ENCODE measurements around the gene NAV1. TPM values are rescaled to one million over a fixed set of nuclear protein-coding genes. Genes with fewer than 3 reads are reported as not detected.

Gene NAV1
- total RNA-seq, 2 donors from 2014 or later: 126 to 255 TPM

DNA sequence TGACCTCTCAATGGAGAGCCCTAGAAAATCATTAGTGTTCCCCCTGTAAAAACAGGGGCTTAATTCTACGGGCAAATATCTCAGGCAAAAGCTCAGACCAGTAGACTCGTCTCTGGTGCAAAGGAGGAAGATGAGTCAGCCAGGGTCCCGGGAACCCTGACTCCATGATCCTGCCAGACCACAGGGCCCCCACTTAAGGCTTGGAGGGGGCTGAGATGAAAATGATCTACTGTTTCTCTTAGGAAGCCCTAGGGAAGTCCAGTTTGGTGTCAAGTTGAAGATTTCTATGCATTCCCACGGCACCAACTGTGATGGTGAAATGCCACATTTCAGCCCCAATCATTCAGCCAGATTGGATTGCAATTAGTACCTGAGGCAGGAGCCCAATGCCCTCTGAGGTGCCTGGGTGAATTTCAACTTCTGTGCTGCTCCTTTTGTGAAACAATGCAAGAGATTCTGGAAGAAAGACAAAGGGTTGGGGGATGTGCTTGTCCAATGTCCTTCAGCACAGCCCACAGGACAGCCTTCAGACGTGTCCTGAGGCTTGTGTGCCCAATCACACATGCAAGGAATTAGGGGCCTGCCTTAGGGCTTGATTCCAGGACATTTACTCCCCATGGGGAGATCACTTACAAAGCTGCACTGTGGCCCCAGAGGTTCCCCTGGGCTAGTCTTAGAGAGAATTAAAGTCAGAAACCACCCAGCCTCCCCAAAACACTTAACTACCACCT is 18.1 kb downstream of the NAV1 start:
- TF ChIP-seq, protein P1, sequence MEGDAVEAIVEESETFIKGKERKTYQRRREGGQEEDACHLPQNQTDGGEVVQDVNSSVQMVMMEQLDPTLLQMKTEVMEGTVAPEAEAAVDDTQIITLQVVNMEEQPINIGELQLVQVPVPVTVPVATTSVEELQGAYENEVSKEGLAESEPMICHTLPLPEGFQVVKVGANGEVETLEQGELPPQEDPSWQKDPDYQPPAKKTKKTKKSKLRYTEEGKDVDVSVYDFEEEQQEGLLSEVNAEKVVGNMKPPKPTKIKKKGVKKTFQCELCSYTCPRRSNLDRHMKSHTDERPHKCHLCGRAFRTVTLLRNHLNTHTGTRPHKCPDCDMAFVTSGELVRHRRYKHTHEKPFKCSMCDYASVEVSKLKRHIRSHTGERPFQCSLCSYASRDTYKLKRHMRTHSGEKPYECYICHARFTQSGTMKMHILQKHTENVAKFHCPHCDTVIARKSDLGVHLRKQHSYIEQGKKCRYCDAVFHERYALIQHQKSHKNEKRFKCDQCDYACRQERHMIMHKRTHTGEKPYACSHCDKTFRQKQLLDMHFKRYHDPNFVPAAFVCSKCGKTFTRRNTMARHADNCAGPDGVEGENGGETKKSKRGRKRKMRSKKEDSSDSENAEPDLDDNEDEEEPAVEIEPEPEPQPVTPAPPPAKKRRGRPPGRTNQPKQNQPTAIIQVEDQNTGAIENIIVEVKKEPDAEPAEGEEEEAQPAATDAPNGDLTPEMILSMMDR (IDR thresholded peaks at IDR 0.05): no peak
- ATAC-seq (ENCODE audit: insufficient number of reproducible peaks, low FRiP score, low read depth): no peak

DNA sequence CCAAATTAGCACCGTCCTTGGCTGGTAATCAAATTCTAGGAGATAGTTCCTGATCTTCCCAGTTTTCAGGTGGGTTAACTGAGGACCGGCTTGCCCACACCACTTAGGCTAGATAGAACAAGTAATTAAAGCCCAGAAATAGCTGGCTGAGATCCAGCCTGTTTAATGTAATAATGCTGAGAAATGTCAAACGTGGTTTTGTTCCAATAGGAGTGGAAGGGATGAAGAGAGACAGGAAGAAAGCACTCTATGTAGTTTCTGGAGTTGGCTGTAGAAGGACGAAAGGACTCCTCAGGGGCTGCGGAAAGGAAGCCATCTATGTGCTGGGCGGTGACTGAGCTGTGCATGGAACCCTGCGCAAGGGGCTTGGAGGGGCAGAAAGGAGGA is 18.6 kb downstream of the NAV1 start:
- DNase-seq (ENCODE audit: low spot score) (no peak), ATAC-seq (ENCODE audit: insufficient number of reproducible peaks, low FRiP score, low read depth) (no peak)
- H3K9me3 ChIP-seq: no peaks in the 10 kb centered on the region
- H3K27me3 ChIP-seq (replicated peaks; ENCODE audit: insufficient read depth): no peaks in the 10 kb centered on the region
- no peak overlapping the region for H3K4me3 ChIP-seq
- peaks cover 28 to 58% of the 10 kb centered on the region in 2 donors for H3K4me1 ChIP-seq (ENCODE audit: control insufficient read depth in 1 of 2, low read depth in 2 of 2)
- no peak overlapping the region for H3K27ac ChIP-seq
- TF ChIP-seq, protein P1 (IDR thresholded peaks at IDR 0.05): no peak
- H3K36me3 ChIP-seq: no peaks in the 10 kb centered on the region

More for the DNA sequence above, 18.1 kb downstream of the NAV1 start:
- Histone ChIP-seq H3K4me3 (no peak overlapping the region), H3K27ac (no peak overlapping the region), H3K27me3 (replicated peaks; ENCODE audit: insufficient read depth) (no peaks in the 10 kb centered on the region), H3K4me1 (ENCODE audit: control insufficient read depth in 1 of 2, low read depth in 2 of 2) (peaks cover 28 to 58% of the 10 kb centered on the region in 2 donors), H3K9me3 (no peaks in the 10 kb centered on the region), H3K36me3 (no peaks in the 10 kb centered on the region)
- no peak for DNase-seq (ENCODE audit: low spot score)

DNA sequence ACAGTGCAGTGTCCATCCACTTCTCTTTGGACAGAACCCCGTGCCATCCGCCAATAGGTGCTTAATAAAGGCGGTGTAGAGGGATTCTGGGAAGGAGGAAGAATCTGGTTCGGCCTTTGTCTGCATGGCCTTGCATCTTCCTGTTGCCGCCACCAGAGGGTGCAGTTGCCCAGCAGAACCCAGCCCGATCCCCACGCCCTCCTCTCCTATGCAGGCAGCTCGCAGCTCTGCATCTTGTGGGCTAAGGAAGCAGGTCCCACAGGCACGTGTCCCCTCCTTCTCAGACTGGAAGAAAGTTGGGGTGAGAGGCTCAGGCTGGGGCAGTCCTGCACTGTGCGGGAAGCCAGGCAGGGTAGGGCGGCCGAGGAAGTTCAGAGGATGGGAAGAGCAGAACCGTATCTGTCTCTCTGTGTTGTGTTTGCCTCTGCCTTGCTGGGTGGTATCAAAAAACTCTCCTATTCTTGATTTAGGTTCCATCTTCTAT is 20.8 kb downstream of the NAV1 start:
- no peak overlapping the region for H3K4me3 ChIP-seq
- H3K27ac ChIP-seq: no peak overlapping the region
- H3K27me3 ChIP-seq (replicated peaks; ENCODE audit: insufficient read depth): no peaks in the 10 kb centered on the region
- DNase-seq (ENCODE audit: low spot score) (no peak), ATAC-seq (ENCODE audit: insufficient number of reproducible peaks, low FRiP score, low read depth) (no peak)
- H3K4me1 ChIP-seq (ENCODE audit: control insufficient read depth in 1 of 2, low read depth in 2 of 2): peaks cover 11 to 45% of the 10 kb centered on the region in 2 donors
- no peaks in the 10 kb centered on the region for H3K36me3 ChIP-seq
- TF ChIP-seq, protein P1 (IDR thresholded peaks at IDR 0.05): peak; percentile 95
- H3K9me3 ChIP-seq: no peaks in the 10 kb centered on the region

DNA sequence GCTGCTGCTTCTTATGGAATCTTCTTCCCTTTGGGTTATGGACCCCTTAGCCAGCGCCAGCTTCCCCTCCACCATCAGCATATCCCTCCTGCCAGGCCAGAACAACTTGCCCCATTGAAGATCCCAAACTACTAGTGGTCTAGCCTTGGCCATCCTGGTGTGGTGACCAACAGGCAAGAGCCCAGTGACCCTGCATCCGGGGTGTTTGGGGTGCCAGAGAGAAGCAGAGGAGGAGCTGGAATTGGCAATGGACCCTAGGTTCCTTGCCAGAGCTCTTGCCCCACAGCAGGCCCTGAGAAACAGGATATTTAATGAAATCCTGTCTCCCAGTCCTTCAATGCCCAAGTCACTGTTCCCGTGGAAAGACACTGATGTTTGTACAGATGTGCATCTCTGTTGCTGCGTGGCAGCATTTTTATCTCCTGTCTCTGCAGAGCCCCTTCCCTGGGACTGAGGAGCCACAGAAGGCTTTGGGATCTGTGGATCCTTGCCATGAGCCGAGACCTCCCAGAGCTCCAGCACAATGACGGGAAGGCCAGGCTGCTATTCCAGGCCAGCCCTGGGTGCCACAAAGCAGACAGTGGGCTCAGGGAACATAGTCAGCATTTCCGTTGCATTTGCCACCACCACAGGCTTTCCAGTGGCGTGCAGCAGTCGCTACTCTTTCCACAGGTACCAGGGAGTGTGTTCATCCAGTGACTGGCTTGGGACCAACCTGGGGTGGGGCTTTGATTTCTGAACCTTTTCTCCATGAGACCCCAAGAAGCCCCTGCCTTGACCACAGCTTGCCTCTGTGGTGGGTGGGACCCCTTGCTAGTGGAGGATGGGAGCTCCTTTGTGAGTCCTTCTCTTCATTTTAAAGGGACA is 21.6 kb downstream of the NAV1 start:
- Histone ChIP-seq H3K4me3 (no peak overlapping the region), H3K4me1 (ENCODE audit: control insufficient read depth in 1 of 2, low read depth in 2 of 2) (peaks cover 15 to 46% of the 10 kb centered on the region in 2 donors), H3K27me3 (replicated peaks; ENCODE audit: insufficient read depth) (no peaks in the 10 kb centered on the region), H3K9me3 (no peaks in the 10 kb centered on the region), H3K27ac (no peak overlapping the region), H3K36me3 (no peaks in the 10 kb centered on the region)
- TF ChIP-seq, protein P1 (IDR thresholded peaks at IDR 0.05): no peak
- no peak for ATAC-seq (ENCODE audit: insufficient number of reproducible peaks, low FRiP score, low read depth)
- no peak for DNase-seq (ENCODE audit: low spot score)

DNA sequence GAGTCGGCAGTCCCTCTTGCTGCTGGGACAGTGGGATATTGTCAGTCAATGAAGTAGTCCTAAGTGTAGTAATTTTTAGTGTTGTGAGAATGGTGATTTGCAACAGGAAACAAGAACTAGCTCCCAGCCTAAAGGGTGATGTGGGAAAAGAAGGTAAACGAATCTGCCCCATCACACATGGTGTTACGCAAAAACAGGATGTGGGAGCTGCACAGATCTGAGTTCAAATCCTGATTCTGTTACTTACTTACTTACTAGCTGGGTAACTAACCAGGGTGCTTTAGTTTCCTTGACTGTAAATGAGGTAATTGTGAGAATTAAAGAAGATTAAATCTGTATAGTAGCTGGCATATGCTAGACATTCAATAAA is 22.3 kb downstream of the NAV1 start:
- H3K27me3 ChIP-seq (replicated peaks; ENCODE audit: insufficient read depth): no peaks in the 10 kb centered on the region
- no peak overlapping the region for H3K4me3 ChIP-seq
- H3K4me1 ChIP-seq (ENCODE audit: control insufficient read depth in 1 of 2, low read depth in 2 of 2): peaks cover 16 to 52% of the 10 kb centered on the region in 2 donors
- H3K9me3 ChIP-seq: no peaks in the 10 kb centered on the region
- TF ChIP-seq, protein P1 (IDR thresholded peaks at IDR 0.05): no peak
- no peak for ATAC-seq (ENCODE audit: insufficient number of reproducible peaks, low FRiP score, low read depth)
- no peak for DNase-seq (ENCODE audit: low spot score)
- H3K27ac ChIP-seq: peak overlapping the region in 1 of 2 donors; percentile 76
- H3K36me3 ChIP-seq: no peaks in the 10 kb centered on the region

All from thoracic aorta (tissue), 2 donors.